Stimulated activated CD8-positive, alpha-beta memory T cell treated with anti-CD3 and anti-CD28 coated beads, Interleukin-4, amount 100 ng/mL, for 48 hours (primary cell): ENCODE measurements around the gene PBX1.

ENCODE experiments used
- DNase-seq: peaks from one replicate; pipeline ENCODE4 v3.0.0-alpha.2; 2020

Gene PBX1

GRCh38 chr1:164564378-164564777 is 5.4 kb downstream of the PBX1 start:
- DNase-seq: no peak

- no peak for DNase-seq
These were observed 6.4 kb downstream of the PBX1 start for GRCh38 chr1:164565357-164565756.

GRCh38 chr1:164567774-164568173 is 8.8 kb downstream of the PBX1 start:
- no peak for DNase-seq

- DNase-seq: no peak
These were observed 10.3 kb downstream of the PBX1 start for GRCh38 chr1:164569241-164569640.

- DNase-seq: no peak
These were observed 10.9 kb downstream of the PBX1 start for GRCh38 chr1:164569866-164570265.

GRCh38 chr1:164571333-164571732 is 12.3 kb downstream of the PBX1 start:
- DNase-seq: no peak

- no peak for DNase-seq
These were observed 16.4 kb downstream of the PBX1 start for GRCh38 chr1:164575356-164575886.

- DNase-seq: no peak
These were observed 17.6 kb downstream of the PBX1 start for GRCh38 chr1:164576291-164577271.

GRCh38 chr1:164577291-164577690 is 18.3 kb downstream of the PBX1 start:
- DNase-seq: no peak

- DNase-seq: no peak
These were observed 19.7 kb downstream of the PBX1 start for GRCh38 chr1:164578479-164579200.

- no peak for DNase-seq
These were observed 20.4 kb downstream of the PBX1 start for GRCh38 chr1:164579381-164579780.

GRCh38 chr1:164581762-164582161 is 22.8 kb downstream of the PBX1 start:
- no peak for DNase-seq

GRCh38 chr1:164583196-164583595 is 24.2 kb downstream of the PBX1 start:
- no peak for DNase-seq

- no peak for DNase-seq
These were observed 25.0 kb downstream of the PBX1 start for GRCh38 chr1:164583835-164584539.

- no peak for DNase-seq
These were observed 27.6 kb downstream of the PBX1 start for GRCh38 chr1:164586591-164586990.

GRCh38 chr1:164587617-164588501 is 28.9 kb downstream of the PBX1 start:
- DNase-seq: no peak

GRCh38 chr1:164588516-164589341 is 29.7 kb downstream of the PBX1 start:
- DNase-seq: no peak

GRCh38 chr1:164589408-164589807 is 30.4 kb downstream of the PBX1 start:
- no peak for DNase-seq

GRCh38 chr1:164589961-164590507 is 31.1 kb downstream of the PBX1 start:
- DNase-seq: no peak

- DNase-seq: no peak
These were observed 31.6 kb downstream of the PBX1 start for GRCh38 chr1:164590592-164590991.

- DNase-seq: no peak
These were observed 32.9 kb downstream of the PBX1 start for GRCh38 chr1:164591858-164592257.
